Stimulated activated CD8-positive, alpha-beta memory T cell treated with anti-CD3 and anti-CD28 coated beads, Interleukin-15, amount 100 ng/mL, for 24 hours (primary cell): ENCODE measurements around the gene PAX2.

Source experiments
- DNase-seq: peaks from one replicate; pipeline ENCODE4 v3.0.0-alpha.2; 2020; ENCODE audit warnings: low read depth

Gene PAX2

GRCh38 chr10:100858261-100858660 is 112.9 kb downstream of the PAX2 start:
- no peak for DNase-seq

DNA sequence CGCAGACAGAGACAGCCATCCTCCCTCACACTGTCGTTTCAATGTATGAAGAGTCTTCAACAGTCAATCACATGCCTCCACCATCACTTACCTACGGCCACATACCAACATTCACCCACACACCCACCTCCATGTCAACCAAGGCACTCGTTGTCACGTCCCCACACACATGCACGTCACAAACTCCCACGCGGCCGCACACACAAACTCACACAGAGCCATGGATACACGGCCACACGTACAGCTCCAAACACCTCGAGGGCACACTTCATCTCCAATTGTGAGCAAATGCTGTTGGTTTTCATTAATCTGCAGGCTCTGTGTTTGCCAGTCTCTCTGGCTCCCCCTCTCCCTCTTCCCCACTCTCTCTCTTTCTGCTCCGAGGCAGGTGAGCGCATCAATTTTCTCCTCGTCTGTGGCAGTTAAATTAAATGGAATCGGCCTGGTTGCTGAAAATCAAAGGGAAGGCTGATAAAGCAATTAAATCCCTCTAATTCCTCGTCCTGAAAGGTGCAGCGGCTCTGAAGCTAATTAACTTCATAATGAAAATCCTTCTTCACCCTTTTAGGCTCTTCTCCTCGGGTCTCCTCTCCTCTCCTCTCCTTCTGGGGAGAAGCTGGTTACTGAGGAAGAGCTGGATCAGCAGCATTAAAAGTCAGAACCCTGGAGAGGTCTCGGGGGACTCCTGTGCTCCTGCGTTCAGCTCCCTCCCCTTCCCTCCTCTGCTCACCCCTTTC is 113.5 kb downstream of the PAX2 start:
- DNase-seq = no peak

DNA sequence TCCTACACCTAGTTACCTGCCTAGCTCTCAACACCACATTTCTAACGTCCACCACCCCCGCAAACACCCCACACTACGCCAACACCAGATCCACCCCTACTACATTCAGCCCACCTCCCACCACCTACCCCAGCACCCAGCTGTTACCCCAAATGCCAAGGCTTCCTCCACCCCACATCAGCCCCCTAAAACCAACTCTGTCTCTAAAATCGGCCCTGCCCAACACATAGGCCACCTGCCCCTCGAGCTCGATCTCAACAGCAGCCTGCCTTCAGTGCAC is 114.0 kb downstream of the PAX2 start:
- no peak for DNase-seq

DNA sequence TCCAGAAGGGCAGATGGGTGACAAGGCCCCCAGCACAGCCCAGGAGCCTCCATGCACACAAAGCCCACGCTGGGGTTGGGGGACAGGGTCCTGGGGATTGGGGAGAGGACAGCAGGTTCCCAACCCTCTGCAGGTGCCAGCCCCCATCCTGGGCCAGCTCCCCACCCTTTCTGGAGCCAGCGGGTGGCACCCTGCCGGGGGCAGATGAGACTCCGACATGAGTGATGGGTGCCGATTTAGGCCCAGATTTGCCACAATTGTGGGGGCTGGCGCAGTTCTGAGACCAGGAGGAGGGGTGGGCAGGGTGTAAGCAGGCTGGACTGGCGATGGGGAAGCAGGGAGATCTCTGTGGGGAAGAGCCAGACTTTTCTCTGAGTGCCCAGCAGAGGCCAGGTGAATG is 118.1 kb downstream of the PAX2 start:
- DNase-seq = no peak

DNA sequence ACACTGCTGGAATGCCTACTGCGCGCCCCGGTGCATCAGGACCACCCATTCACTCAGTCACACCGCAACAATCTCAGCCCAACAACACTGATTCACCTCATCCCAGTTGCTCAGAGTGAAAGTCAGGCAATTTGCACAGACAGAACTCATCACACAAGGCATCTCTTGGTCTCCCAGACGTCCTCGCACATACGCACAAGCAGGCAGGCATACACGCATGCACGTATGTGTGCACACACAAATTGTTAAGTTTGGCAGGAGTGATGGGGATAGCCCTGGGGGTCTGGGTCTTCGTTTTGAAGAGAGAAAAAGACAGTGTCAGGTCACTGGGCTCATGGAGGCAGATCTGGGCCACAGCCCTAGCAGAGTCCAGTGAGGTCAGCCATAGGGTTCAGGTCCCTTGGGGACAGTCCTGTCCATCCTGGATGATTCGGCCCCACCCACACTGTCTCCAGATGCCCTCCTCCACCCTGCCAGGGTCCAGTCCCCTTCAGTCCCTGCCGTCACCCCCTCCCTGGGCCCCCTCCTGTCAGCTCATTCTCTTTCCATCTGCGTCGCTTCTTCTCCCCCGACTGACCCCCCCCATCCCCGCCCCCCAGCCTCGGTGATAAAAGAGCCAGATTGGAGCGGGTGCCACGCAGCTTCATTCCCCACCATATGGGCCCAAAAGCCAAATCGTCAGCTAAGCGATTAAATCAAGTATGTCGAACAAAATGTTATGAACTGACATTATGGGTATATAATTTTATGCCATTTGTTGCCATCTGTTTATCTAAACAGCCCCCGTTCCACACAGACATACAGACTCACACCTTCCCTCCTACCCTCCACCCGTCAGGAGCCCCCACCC is 118.9 kb downstream of the PAX2 start:
- no peak for DNase-seq

DNA sequence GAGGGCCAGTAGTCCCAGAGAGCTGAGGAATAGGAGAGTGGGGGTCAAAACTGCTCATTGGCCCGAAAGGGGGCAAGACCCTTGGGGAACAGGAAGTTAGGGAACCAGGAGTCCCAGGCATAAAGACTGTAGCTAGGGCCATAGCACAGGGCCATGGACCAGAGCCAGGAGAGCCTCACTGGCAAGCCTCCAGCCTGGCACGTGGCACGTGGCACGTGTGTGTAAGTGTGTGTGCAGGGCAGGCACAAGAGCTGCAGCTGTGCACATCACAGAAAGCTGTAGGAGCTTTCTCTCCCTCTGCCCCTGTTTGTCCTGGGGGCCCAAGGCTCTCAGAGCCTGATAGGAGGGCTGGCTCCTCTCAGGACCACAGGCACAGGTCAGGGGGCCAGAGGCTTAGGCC is 119.6 kb downstream of the PAX2 start:
- no peak for DNase-seq

GRCh38 chr10:100866010-100866409 is 120.6 kb downstream of the PAX2 start:
- no peak for DNase-seq

- no peak for DNase-seq
Measured at GRCh38 chr10:100866575-100867098, 121.3 kb downstream of the PAX2 start.

DNA sequence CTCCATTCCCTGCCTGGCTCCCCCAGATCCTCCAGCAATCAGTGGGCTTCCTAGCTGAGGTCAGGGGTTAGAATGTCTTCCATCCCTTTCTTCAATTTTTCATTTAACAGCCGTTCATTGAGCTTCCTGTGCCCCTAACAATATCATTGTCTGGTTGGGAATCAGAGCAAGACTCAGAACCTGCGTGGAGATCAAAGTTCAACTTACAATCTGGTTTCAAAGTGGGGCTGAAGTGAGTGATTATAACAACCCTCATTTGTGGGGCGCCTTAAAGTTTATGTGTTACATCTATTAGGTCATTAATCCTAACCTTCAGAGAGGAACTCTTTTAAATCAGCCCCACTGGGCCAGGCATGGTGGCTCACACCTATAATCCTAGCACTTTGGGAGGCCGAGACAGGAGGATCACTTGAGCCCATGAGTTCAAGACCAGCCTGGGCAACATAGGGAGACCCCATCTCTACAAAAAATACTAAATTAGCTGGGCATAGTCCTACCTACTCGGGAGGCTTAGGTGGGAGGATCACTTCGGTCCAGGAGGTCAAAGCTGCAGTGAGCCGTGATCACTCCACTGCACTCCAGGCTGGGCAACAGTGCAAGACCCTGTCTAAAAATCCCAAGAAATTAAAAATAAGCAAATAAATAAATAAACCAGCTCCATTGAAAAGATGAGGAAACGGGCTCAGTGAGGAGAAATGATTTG is 122.0 kb downstream of the PAX2 start:
- no peak for DNase-seq

DNA sequence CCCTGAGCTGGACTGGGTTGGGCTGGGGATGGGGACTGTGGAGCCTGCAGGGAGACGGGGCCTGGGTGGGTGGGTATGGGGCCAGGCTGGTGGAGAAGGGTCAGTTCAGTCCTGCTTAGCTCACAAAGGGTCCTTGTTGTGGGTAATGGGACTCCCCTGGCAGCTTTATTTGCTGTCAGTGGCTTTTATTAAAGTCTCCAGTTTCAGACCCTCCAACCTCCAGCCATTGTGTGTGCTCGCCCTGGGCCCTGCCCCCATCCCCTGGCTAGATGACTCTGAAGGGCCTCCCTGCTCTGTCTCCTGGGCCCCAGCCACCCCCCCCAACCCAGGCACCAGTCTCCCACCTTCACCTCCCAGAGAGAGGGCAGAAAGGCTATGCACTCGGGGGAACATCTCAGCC is 123.0 kb downstream of the PAX2 start:
- DNase-seq = no peak

GRCh38 chr10:100869399-100869798 is 124.0 kb downstream of the PAX2 start:
- no peak for DNase-seq

DNA sequence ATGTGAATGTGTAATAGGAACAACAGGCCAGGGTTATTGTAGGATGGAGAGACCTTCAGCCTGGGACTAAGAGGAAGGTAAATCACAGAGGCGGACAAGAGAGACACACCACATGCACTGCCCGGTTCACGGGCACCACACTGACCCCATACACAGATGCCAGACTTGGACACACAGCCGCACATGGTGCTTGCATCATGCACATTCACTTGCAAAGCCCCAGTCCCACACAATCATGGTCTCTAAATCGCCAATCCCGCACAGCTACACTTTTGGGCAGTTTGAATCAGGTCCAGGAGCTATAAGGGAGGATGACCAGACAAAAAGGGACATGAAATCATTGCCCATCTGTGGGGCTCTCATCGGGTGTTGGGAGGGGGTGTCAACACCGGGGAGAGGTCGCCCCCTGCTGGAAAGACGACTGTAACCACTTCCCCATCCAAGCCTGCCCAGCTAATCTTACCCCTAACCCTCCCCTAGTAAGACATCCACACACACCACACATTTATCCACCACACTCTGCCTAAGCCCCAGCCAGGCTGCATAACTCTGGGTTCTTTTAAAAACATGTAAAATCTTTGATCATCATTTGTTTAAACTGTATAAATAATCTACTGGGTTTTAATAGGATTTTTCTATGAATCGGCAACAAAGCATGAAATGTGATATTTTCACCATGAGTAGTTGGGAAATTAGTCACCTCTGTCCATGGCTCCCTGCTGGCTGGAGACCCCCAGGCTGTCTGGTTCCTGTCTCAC is 126.8 kb downstream of the PAX2 start:
- peak; percentile 37 for DNase-seq

DNA sequence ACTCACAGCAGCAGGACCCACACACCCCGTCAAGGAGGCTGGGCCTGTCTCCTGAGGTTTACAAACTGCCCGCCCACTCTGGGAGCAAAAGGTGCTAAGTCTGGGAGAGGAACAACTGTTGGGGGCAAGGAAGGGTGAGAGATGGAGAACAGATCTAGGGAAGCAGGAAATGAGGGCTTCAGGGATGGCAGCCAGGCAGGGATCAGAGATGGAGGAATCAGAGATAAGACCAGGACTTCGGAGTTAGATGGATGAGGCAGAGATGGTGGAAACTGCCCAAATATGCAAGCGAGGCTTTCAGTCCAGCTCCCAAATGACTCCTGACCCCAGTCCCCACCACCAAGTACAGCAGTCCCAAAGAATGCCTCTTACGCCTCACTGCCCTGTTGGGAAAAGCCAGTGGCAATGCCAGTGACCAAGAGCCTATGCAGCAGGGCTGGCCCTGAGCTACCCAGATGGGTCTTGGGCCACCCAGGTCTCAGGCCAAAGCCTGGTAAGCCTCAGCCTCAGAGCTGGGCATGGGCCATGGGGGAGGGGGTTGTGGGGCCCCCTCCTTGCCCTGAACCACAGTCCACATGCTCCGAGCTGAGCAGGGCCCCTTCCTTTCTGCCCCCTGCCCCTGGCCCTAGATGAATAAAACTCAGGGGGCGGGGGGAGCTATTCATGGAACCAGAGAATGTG is 127.9 kb downstream of the PAX2 start:
- no peak for DNase-seq

GRCh38 chr10:100873827-100874326 is 128.5 kb downstream of the PAX2 start:
- no peak for DNase-seq

- DNase-seq = no peak
Measured at GRCh38 chr10:100874702-100875483, 129.5 kb downstream of the PAX2 start.

- no peak for DNase-seq
Measured at GRCh38 chr10:100875484-100876166, 130.2 kb downstream of the PAX2 start.

DNA sequence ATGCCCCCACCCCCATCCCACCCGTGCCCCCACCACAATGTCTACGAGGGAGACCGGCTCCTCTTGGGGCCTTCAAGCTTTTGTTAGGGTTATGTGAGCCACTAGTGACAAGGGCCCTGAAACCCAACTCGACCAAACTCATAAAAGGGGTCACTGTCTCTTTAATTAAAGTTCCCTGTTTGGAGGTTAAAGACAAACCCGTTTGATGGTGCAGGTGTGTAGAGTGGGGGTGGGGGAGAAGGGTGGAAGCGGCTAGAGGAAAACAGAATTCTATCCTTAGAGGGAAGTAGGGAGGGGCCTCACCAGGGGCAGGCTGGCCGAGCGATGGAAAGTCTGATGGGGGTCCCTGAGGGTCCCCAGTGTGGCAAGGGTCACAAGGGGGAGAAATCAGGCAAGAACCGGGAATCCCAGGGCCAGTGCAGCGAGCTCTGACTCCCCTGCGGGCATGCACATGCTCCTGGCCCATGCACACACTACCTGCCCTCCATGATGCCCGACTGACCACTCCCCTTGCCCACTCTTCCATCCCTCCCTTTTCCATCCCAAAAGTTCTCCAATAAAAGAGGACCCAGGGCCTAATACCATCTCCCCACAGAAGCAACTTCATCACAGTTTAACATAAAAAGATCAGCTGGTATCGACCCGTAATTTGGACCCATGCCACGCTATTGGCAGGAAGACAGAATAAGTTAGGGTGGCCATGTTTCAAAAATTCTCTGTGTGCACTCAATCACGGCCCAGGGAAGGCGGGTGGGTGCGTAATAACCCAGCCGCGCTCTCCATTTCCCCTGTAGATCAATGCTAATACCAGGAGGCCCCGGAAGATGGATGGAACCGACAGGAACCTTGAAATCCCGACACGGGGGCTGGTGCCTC is 131.4 kb downstream of the PAX2 start:
- DNase-seq = no peak

DNA sequence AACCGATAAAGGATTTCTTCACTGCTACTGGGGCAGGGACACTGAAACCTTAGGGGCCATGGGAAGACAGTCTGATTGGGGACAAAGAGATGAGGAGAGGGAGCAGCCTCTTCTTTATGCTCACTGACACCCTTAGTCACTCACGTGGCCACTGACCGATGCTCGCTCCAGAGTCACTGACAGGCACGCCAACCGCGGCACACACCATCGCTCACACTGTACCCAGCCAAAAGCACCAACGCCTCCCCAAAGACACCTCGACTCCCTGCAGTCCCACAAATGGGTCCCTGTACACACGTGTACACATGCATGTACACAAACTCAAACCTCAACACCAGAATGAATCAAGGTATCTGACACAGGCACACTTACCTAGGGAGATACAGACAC is 132.1 kb downstream of the PAX2 start:
- no peak for DNase-seq
